Vagina (tissue), 2 donors: ENCODE results near the gene TH. TPM values are rescaled to one million over a fixed set of nuclear protein-coding genes. Genes with fewer than 3 reads are reported as not detected.
A peak's percentile ranks its signal among the peaks of the same experiment; 100 is the strongest.

Experiments used
- DNase-seq, 2 donors: peaks; one replicate each; pipeline ENCODE4 v3.0.0-alpha.2; 2017; ENCODE audit errors: extremely low spot score in 2 of 2
- H3K27ac ChIP-seq: fragments of 200-600 bp; sonication (generic); one replicate; pipeline ENCODE4 v1.5.1; 2019
- H3K27me3 ChIP-seq: fragments of 200-600 bp; sonication (generic); one replicate; pipeline ENCODE4 v1.5.1; 2019
- H3K36me3 ChIP-seq, 2 donors: fragments of 200-600 bp; sonication (generic); one replicate each; pipeline ENCODE4 v1.5.1; 2017 to 2019
- H3K4me1 ChIP-seq: fragments of 200-600 bp; sonication (generic); one replicate; pipeline ENCODE4 v1.5.1; 2019
- H3K4me3 ChIP-seq, 2 donors: fragments of 200-600 bp; sonication (generic); 1 replicate in 1 of 2; 2 replicates in 1 of 2; pipeline ENCODE4 v1.5.1; 2016 to 2019
- H3K9me3 ChIP-seq: fragments of 200-600 bp; sonication (generic); one replicate; pipeline ENCODE4 v1.5.1; 2019
- POLR2A ChIP-seq, 2 donors: fragments of 450-650 bp; IDR thresholded peaks; one replicate each; pipeline ENCODE4 v1.6.1; 2017; ENCODE audit warnings: antibody characterized with exemption in 2 of 2, mild to moderate bottlenecking in 2 of 2, moderate library complexity in 2 of 2
- POLR2AphosphoS5 ChIP-seq, 2 donors: sonication (generic); formaldehyde crosslinking; IDR thresholded peaks; one replicate each; pipeline ENCODE4 v1.9.0; 2017; ENCODE audit warnings: antibody characterized with exemption in 2 of 2, mild to moderate bottlenecking in 2 of 2, low read depth in 1 of 2; ENCODE audit not compliant: insufficient read depth in 1 of 2
- intact Hi-C: fragments of 100-400 bp; cut with DNase I; formaldehyde crosslinking; loops from one replicate; pipeline ENCODE4 v1.15.1; 2023
- total RNA-seq: library from RNA; depleted of rRNA; stranded (reverse); fragments of >200 nt; gene quantifications from one replicate; pipeline ENCODE4 v1.2.3, GENCODE V29; 2016
- TF ChIP-seq, protein P1 (sequence below), 3 experiments: fragments of 450-650 bp in 2 of 3; fragments of 200-600 bp in 1 of 3; sonication (generic) in 1 of 3; IDR thresholded peaks; one replicate each; pipeline ENCODE4 v1.5.1; 2017 to 2019; ENCODE audit warnings: antibody characterized with exemption in 3 of 3, mild to moderate bottlenecking in 2 of 3, moderate library complexity in 2 of 3

Gene TH
- total RNA-seq, 1 donor from 2014 or later: 21.9 TPM

DNA sequence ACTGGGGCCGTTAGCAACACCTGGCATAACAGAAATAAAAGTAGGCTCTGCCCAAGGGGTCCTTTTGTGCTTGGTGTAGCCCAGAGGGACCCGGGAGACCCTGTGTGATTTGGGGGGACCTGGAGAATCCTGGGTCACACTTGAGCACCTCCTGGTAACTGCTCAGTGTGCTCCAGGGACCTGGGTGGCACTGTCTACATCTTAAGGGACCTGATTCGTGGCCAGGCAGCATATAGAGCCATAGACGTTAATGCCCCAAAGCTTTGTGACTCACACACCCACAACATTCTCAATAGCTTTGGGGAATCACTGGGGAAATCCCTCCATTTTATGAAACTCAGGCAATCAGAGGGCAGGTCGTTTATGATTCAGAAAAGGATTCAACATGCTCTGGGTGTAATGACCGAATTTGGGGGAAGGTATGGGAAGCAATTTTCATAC is 28.8 kb downstream of the TH start:
- Histone ChIP-seq H3K9me3 (no peaks in the 10 kb centered on the region), H3K4me1 (peaks cover 20% of the 10 kb centered on the region), H3K36me3 (no peaks in the 10 kb centered on the region), H3K27ac (no peak overlapping the region), H3K27me3 (peaks cover 28% of the 10 kb centered on the region), H3K4me3 (no peak overlapping the region)
- DNase-seq: no peak
- intact Hi-C loops: no loop called here
- no peak for TF ChIP-seq POLR2A (IDR thresholded peaks at IDR 0.05)
- TF ChIP-seq, protein P1, sequence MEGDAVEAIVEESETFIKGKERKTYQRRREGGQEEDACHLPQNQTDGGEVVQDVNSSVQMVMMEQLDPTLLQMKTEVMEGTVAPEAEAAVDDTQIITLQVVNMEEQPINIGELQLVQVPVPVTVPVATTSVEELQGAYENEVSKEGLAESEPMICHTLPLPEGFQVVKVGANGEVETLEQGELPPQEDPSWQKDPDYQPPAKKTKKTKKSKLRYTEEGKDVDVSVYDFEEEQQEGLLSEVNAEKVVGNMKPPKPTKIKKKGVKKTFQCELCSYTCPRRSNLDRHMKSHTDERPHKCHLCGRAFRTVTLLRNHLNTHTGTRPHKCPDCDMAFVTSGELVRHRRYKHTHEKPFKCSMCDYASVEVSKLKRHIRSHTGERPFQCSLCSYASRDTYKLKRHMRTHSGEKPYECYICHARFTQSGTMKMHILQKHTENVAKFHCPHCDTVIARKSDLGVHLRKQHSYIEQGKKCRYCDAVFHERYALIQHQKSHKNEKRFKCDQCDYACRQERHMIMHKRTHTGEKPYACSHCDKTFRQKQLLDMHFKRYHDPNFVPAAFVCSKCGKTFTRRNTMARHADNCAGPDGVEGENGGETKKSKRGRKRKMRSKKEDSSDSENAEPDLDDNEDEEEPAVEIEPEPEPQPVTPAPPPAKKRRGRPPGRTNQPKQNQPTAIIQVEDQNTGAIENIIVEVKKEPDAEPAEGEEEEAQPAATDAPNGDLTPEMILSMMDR (IDR thresholded peaks at IDR 0.05): no peak
- no peak for TF ChIP-seq POLR2AphosphoS5 (IDR thresholded peaks at IDR 0.05; ENCODE audit: insufficient read depth in 1 of 2, low read depth in 1 of 2)

- no peaks in the 10 kb centered on the region for H3K36me3 ChIP-seq
- H3K4me3 ChIP-seq: no peak overlapping the region
- intact Hi-C loops: no loop called here
- H3K4me1 ChIP-seq: peaks cover 25% of the 10 kb centered on the region
- no peak for DNase-seq
- peaks cover 28% of the 10 kb centered on the region for H3K27me3 ChIP-seq
- H3K9me3 ChIP-seq: no peaks in the 10 kb centered on the region
- H3K27ac ChIP-seq: no peak overlapping the region
- TF ChIP-seq, protein P1 (IDR thresholded peaks at IDR 0.05): no peak
- TF ChIP-seq POLR2AphosphoS5 (IDR thresholded peaks at IDR 0.05; ENCODE audit: insufficient read depth in 1 of 2, low read depth in 1 of 2) (no peak), POLR2A (IDR thresholded peaks at IDR 0.05) (no peak)
These were observed 29.3 kb downstream of the TH start for GRCh38 chr11:2142300-2142759.

DNA sequence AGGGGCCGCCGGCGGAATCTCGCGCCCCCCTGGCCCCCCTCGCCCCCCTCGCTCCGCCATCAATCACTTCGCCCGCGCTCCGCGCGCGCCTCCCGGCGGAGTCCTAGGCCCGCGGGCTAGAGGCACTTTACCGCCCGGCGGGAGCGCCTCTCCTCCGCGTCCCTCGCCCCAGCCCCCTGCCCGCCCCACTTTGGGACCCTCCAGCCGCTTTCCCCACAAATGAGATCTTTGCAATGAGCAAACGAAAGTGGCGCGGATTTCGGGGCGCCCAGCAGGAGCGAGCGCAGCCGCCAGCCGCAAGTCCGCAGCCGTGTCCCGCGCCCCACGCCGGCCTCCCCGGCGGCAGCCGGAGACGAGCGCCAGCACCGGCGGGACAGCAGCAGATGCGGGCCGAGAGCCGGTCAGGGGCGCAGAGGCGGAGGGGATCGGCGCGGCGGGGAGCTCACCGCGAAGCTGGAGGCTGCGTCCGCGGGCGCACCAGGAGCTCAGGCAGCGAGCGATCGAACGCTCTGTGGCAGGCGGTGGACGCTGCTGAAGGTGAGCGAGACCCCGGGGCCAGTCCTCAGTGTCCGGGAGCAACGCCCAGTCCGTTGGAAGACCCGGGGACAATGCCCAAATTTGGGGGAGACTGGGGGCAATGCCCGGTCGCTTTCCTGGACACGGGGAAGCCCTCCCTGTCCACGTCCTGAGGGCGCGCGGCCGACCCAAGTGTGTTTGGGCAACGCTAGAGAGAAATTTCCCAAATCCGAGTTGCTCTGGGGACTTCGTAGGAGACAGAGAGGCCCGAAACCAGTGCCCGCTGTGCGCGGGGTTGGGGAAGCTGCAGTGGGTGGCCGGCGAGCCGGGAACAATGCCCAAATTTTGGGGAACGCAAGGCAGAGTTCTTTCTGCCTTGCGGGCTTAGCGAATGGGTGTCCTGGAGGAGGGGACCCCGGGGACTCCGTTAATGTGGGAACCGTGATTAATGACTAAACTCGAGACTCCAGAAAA is 30.9 kb downstream of the TH start:
- no peak for DNase-seq
- intact Hi-C loops: no loop called here
- TF ChIP-seq, protein P1 (IDR thresholded peaks at IDR 0.05): no peak
- TF ChIP-seq POLR2AphosphoS5 (IDR thresholded peaks at IDR 0.05; ENCODE audit: insufficient read depth in 1 of 2, low read depth in 1 of 2) (no peak), POLR2A (IDR thresholded peaks at IDR 0.05) (no peak)
- peaks cover 26% of the 10 kb centered on the region for H3K4me1 ChIP-seq
- no peak overlapping the region for H3K27ac ChIP-seq
- no peaks in the 10 kb centered on the region for H3K9me3 ChIP-seq
- H3K36me3 ChIP-seq: no peaks in the 10 kb centered on the region
- H3K27me3 ChIP-seq: peaks cover 23% of the 10 kb centered on the region
- H3K4me3 ChIP-seq: peak overlapping the region in 1 of 2 donors; percentile 24

DNA sequence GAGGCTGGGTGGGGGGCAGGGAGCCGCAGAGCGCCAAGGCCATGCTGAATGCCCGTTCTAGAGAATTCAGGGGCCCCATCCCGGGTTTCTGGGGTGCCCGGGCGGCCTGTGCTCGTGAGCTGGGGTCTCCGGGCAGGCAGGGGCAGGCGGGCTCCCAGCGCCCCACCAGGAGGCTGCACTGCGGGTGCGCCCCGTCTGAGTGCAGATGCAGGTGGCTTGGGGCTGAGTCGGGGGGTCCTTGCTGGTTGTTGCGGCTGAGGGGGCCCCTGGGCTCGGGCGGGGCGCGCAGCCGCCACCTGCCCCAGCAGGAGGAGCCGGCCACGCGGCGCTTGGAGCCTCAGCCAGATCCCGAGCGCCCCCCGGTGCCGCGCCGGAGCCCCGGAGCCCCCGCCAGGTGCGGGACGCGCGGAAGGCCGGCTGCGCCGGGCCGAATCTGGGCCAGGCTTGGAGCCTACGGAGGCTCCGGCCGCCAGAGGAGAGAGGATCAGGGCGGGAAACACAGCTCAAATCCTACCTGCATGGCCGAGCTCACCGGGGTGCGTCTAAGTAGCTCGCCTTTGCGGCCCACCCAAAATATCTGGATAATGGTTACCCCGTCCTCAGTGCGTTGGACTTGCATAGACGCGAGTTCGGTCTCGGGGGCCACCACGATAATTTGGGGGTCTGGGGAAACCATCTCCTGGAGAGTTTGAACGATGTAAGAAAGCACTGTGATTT is 31.8 kb downstream of the TH start:
- H3K27ac ChIP-seq: no peak overlapping the region
- TF ChIP-seq POLR2A (IDR thresholded peaks at IDR 0.05) (no peak), POLR2AphosphoS5 (IDR thresholded peaks at IDR 0.05; ENCODE audit: insufficient read depth in 1 of 2, low read depth in 1 of 2) (no peak)
- TF ChIP-seq, protein P1 (IDR thresholded peaks at IDR 0.05): no peak
- H3K27me3 ChIP-seq: peaks cover 17% of the 10 kb centered on the region
- H3K36me3 ChIP-seq: no peaks in the 10 kb centered on the region
- DNase-seq: no peak
- no peaks in the 10 kb centered on the region for H3K9me3 ChIP-seq
- intact Hi-C loops: no loop called here
- H3K4me3 ChIP-seq: peak overlapping the region in 1 of 2 donors; percentile 51
- H3K4me1 ChIP-seq: peaks cover 26% of the 10 kb centered on the region
